Fibroblast of lung (primary cell): Measurements from ENCODE around the gene CD46.

ENCODE experiments used
- CTCF ChIP-seq, 2 donors: IDR thresholded peaks in 1 of 2; conservative IDR thresholded peaks in 1 of 2; 1 replicate in 1 of 2; 2 replicates in 1 of 2; pipeline ENCODE4 v1.5.1; 2011 to 2012; ENCODE audit warnings: low read length in 2 of 2, control low read depth in 1 of 2, inconsistent platforms in 1 of 2, low read depth in 1 of 2, mild to moderate bottlenecking in 1 of 2
- EZH2 ChIP-seq: IDR thresholded peaks from 2 replicates; pipeline ENCODE4 v1.5.1; 2012; ENCODE audit warnings: low read length, control low read depth, mild to moderate bottlenecking; ENCODE audit errors: missing control alignments

DNA sequence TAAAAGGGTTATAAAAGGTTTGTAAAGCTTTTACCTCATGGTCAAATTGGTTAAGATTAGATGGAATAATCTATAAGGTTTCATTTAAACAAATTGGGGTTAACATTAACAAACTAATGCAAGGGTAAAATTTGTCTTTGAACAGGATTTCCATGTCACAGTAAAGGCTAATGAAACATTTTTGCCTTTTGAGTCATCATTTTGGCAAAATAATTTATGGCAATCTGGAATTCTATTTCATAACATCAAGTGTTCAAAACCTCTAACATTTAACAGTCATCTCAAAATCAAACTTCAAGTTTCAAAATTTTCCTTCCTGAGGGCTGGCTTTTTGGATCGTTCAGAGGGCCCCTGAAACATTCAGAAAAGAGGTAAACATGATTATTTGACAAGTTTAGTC lies 6.6 kb upstream of the CD46 start:
- no peak for TF ChIP-seq CTCF (conservative IDR thresholded peaks at IDR 0.05 in 1 of 2, IDR thresholded peaks at IDR 0.05 in 1 of 2; ENCODE audit: low read depth in 1 of 2, low read length in 2 of 2)
- no peak for TF ChIP-seq EZH2
